Keratinocyte (primary cell): ENCODE results near the gene FGF12. TPM values are rescaled to one million over a fixed set of nuclear protein-coding genes. Genes with fewer than 3 reads are reported as not detected.

Source experiments
- DNase-seq: peaks from one replicate; pipeline ENCODE4 v3.0.0-alpha.2; 2011; ENCODE audit warnings: low read depth, missing footprints, low spot score
- FAIRE-seq: peaks from 2 replicates; lab custom pipeline; 2011; peaks lifted over from hg19 to GRCh38; lab: Jason Lieb, UNC
- H2AFZ ChIP-seq: 2 replicates; pipeline ENCODE4 v1.6.0; 2012; ENCODE audit warnings: low read length, control low read depth, inconsistent platforms; ENCODE audit not compliant: control insufficient read depth
- H3K27ac ChIP-seq: 2 replicates; pipeline ENCODE4 v1.5.1; 2011; ENCODE audit warnings: low read length; ENCODE audit not compliant: control insufficient read depth, insufficient read depth
- H3K27me3 ChIP-seq: 3 replicates; pipeline ENCODE4 v1.6.0; 2011; ENCODE audit warnings: low read length; ENCODE audit not compliant: control insufficient read depth, insufficient read depth; ENCODE audit errors: extremely low read depth
- H3K36me3 ChIP-seq, 2 experiments: 2 replicates in 1 of 2; 3 replicates in 1 of 2; pipeline ENCODE4 v1.5.1; 2011; ENCODE audit warnings: low read length in 2 of 2, mild to moderate bottlenecking in 1 of 2; ENCODE audit not compliant: control insufficient read depth in 2 of 2, insufficient read depth in 2 of 2; ENCODE audit errors: extremely low read depth in 1 of 2
- H3K4me1 ChIP-seq: 3 replicates; pipeline ENCODE4 v1.5.1; 2011; ENCODE audit warnings: low read length; ENCODE audit not compliant: control insufficient read depth, insufficient read depth; ENCODE audit errors: extremely low read depth
- H3K4me2 ChIP-seq: 3 replicates; pipeline ENCODE4 v1.6.0; 2011; ENCODE audit warnings: low read depth, low read length; ENCODE audit not compliant: control insufficient read depth, insufficient read depth; ENCODE audit errors: extremely low read depth
- H3K4me3 ChIP-seq, 3 experiments: fragments of 200-600 bp in 1 of 3; sonication (generic) in 1 of 3; 2 replicates in 2 of 3; 3 replicates in 1 of 3; pipeline ENCODE4 v1.5.1; 2011 to 2016; ENCODE audit warnings: low read length in 3 of 3, mild to moderate bottlenecking in 3 of 3, control low read depth in 2 of 3, inconsistent platforms in 1 of 3, low read depth in 1 of 3, mixed read lengths in 1 of 3, mixed run types in 1 of 3, moderate library complexity in 1 of 3; ENCODE audit not compliant: control insufficient read depth in 2 of 3, insufficient read depth in 2 of 3; ENCODE audit errors: extremely low read depth in 1 of 3
- H3K79me2 ChIP-seq: 2 replicates; pipeline ENCODE4 v1.6.0; 2012; ENCODE audit warnings: low read length; ENCODE audit not compliant: control insufficient read depth, insufficient read depth
- H3K9ac ChIP-seq: 3 replicates; pipeline ENCODE4 v1.6.0; 2011; ENCODE audit warnings: low read length; ENCODE audit not compliant: control insufficient read depth, insufficient read depth; ENCODE audit errors: extremely low read depth
- H3K9me1 ChIP-seq: 3 replicates; pipeline ENCODE4 v1.6.0; 2011; ENCODE audit warnings: low read length; ENCODE audit not compliant: control insufficient read depth, insufficient read depth; ENCODE audit errors: extremely low read depth
- H3K9me3 ChIP-seq: 2 replicates; pipeline ENCODE4 v1.5.1; 2012; ENCODE audit warnings: low read depth, low read length; ENCODE audit not compliant: control insufficient read depth
- H4K20me1 ChIP-seq: 3 replicates; pipeline ENCODE4 v1.6.0; 2011; ENCODE audit warnings: low read length; ENCODE audit not compliant: control insufficient read depth, insufficient read depth; ENCODE audit errors: extremely low read depth
- EZH2 ChIP-seq: IDR thresholded peaks from one replicate; pipeline ENCODE4 v1.6.1; 2012; ENCODE audit warnings: inconsistent platforms, mild to moderate bottlenecking, low read length, moderate library complexity
- dilution Hi-C: fragments of 300-500 bp; cut with MboI; formaldehyde crosslinking; loops from one replicate; pipeline ENCODE4 v1.7.0; 2020; ENCODE audit warnings: low sequenced_read_pairs; ENCODE audit not compliant: extremely low pct_ligation_motif_present
- polyA plus RNA-seq, 5 experiments: library from polyadenylated mRNA; depleted of rRNA in 3 of 5; stranded (reverse) in 3 of 5; stranded (forward) in 1 of 5; unstranded in 1 of 5; fragments of >200 nt; gene quantifications; 1 replicate in 1 of 5; 2 replicates in 3 of 5; 3 replicates in 1 of 5; pipeline versions ENCODE4 v1.2.1 to v1.2.3, GENCODE V29; 2011 to 2012; ENCODE audit warnings: missing spikeins in 2 of 5, low read depth in 1 of 5, low replicate concordance in 1 of 5
- TF ChIP-seq, protein P1 (sequence below), 3 experiments: IDR thresholded peaks in 1 of 3; conservative IDR thresholded peaks in 1 of 3; optimal IDR thresholded peaks in 1 of 3; 2 replicates in 2 of 3; 3 replicates in 1 of 3; pipeline versions ENCODE3 to v1.5.1; 2011; ENCODE audit warnings: low read length in 3 of 3, mild to moderate bottlenecking in 3 of 3, moderate library complexity in 2 of 3, control low read depth in 1 of 3, inconsistent platforms in 1 of 3; ENCODE audit not compliant: insufficient read depth in 2 of 3; ENCODE audit errors: extremely low read depth in 1 of 3

Gene FGF12
- polyA plus RNA-seq, 1 donor (not counting 4 experiments of a cell fraction or from before 2014, with no cell fraction given): 4.1 TPM

DNA sequence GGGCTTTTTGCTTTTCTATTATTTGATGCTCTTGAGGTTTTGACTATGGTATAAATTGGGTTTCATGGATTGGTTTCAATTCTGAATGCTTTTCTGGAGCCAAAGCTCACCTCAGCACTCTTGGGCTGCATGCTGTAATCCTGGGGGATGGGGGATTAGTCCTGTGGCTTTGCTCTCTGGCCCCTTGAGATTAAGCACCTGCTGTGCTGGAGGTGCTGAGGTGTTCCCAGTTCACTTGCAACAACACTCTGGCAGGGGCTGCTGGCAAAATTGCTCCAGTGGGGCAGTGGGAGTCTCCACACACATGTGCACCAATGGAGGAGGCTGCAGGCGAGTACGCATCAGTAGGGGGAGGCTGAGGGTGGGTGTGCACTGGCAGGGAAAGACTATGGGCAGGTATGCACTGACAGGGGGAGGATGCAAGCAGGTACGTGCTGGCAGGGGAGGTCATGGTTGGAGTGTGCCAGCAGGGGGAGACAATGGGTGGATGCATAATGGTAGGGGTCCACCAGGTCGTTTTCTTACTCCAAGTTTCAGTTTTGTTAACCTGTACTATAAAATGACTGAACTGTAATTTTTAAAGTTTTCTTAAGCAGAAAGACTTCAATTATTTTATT lies 489.2 kb downstream of the FGF12 start:
- no peaks in the 10 kb centered on the region for H3K9me1 ChIP-seq
- H3K9ac ChIP-seq: no peak overlapping the region
- no peak overlapping the region for H3K27ac ChIP-seq
- no peaks in the 10 kb centered on the region for H3K27me3 ChIP-seq
- dilution Hi-C loops: loop anchor here (25.0 kb wide), 1 partner anchor 99 kb away; no protein-coding TSS in a partner anchor
- H2AFZ ChIP-seq: no peak overlapping the region
- H3K79me2 ChIP-seq: no peaks in the 10 kb centered on the region
- H4K20me1 ChIP-seq: no peaks in the 10 kb centered on the region
- H3K4me3 ChIP-seq: no peak overlapping the region
- no peaks in the 10 kb centered on the region for H3K4me1 ChIP-seq
- DNase-seq (no peak), FAIRE-seq (no peak)
- TF ChIP-seq EZH2: no peak
- TF ChIP-seq, protein P1, sequence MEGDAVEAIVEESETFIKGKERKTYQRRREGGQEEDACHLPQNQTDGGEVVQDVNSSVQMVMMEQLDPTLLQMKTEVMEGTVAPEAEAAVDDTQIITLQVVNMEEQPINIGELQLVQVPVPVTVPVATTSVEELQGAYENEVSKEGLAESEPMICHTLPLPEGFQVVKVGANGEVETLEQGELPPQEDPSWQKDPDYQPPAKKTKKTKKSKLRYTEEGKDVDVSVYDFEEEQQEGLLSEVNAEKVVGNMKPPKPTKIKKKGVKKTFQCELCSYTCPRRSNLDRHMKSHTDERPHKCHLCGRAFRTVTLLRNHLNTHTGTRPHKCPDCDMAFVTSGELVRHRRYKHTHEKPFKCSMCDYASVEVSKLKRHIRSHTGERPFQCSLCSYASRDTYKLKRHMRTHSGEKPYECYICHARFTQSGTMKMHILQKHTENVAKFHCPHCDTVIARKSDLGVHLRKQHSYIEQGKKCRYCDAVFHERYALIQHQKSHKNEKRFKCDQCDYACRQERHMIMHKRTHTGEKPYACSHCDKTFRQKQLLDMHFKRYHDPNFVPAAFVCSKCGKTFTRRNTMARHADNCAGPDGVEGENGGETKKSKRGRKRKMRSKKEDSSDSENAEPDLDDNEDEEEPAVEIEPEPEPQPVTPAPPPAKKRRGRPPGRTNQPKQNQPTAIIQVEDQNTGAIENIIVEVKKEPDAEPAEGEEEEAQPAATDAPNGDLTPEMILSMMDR (optimal IDR thresholded peaks at IDR 0.05 in 1 of 3, IDR thresholded peaks at IDR 0.05 in 1 of 3, conservative IDR thresholded peaks at IDR 0.05 in 1 of 3; ENCODE audit: extremely low read depth in 1 of 3, insufficient read depth in 2 of 3, low read length in 3 of 3): peak in 1 of 3 experiments; percentile 28
- no peak overlapping the region for H3K4me2 ChIP-seq
- no peaks in the 10 kb centered on the region for H3K36me3 ChIP-seq
- H3K9me3 ChIP-seq: no peaks in the 10 kb centered on the region

DNA sequence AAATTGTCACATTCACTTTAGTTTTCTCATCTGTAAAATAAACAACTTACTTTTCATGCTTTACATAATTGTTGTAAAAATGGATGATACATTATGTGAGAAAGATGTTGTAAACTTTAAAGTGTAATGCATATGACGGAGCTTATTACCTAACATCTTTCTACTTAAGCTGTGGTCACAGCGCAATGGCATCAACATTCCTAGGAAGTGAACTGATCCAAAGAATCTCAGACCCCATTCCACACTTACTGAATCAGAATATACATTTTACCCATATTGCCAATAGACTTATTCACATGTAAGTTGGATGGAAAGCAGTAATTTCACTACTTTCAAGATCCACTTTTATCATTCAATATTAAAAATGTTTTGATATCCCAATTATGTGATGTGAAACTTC lies 497.5 kb downstream of the FGF12 start:
- Histone ChIP-seq H3K9me1 (no peaks in the 10 kb centered on the region), H3K27ac (no peak overlapping the region), H4K20me1 (no peaks in the 10 kb centered on the region), H2AFZ (no peak overlapping the region), H3K36me3 (no peaks in the 10 kb centered on the region), H3K27me3 (no peaks in the 10 kb centered on the region), H3K79me2 (no peaks in the 10 kb centered on the region), H3K4me1 (no peaks in the 10 kb centered on the region), H3K9ac (no peak overlapping the region), H3K4me2 (no peak overlapping the region), H3K4me3 (no peak overlapping the region), H3K9me3 (no peaks in the 10 kb centered on the region)
- TF ChIP-seq EZH2: no peak
- TF ChIP-seq, protein P1 (optimal IDR thresholded peaks at IDR 0.05 in 1 of 3, IDR thresholded peaks at IDR 0.05 in 1 of 3, conservative IDR thresholded peaks at IDR 0.05 in 1 of 3; ENCODE audit: extremely low read depth in 1 of 3, insufficient read depth in 2 of 3, low read length in 3 of 3): no peak
- FAIRE-seq: no peak
- DNase-seq: no peak
- dilution Hi-C loops: loop anchor here (25.0 kb wide), 1 partner anchor 107 kb away; no protein-coding TSS in a partner anchor
